Measurements from ENCODE around the gene FZD4.
"Not testable (repeated sequence)": the region's sequence is repeated elsewhere in the genome, so short reads cannot be mapped to it uniquely, and the experiment has no call there.

FZD4 gene

DNA sequence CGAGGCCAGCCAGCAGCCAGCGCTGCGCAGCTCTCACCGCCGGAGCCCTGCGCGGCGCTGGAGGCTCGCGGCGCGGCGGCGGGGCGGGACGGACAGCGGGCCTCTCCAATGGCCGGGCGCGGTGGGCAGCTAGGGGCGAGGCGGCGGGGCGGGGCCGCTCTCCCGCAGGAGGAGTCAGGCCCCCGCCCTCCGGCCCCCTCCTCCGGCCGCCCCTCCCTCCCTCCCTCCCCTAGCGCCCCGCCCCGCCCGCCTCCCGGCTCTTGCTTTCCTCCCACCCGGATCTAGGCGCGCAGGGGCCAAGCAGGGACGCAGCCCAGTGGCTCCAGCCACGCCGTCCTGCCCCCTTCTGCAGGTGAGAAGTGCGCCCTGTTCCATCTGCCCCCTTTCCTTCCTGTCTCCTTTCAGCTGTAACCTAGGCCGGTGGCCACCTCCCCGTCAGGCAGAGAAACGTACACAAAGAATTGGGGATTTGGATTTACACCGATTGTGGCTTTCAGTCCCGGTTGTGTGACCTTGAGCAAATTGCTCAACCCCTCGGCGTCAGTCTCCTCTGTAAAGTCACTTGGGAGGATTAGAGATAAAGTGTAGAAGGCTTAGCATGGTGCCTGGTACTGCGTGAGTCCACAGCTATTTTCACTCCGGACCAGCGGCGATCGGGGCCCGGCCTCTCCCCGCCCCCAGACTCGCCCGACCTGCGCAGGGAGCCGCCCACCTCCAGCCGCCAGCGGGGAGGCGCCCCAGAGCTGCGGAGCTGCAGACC, at the start of gene FZD4:
Gene FZD4, minus strand, starts transcription at position 35 of the 760 bp plus-strand sequence. CDS start 310 bp downstream, outside the sequence.
- DNase-seq = no peak

- DNase-seq = not testable (repeated sequence)
Observed at GRCh38 chr11:87004281-87004680, 49.1 kb upstream of the FZD4 start.

DNA sequence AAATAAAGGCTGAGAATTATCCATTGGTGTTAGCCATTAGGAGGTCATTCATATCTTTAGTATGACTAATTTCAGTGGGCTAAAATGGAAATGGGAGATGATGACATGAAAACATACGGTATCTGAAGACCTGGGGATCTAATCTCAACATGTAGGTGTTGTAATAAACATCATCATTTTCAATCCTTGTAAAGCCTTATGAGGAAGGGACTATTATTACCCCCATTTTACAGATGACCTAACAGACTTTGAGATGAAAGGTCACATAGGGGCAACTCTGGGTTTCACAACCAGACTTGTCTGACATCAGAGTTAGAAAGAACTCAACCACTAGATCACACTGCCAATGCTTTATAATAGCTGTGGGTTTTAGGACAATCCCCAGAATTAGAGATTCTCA, 47.7 kb upstream of the FZD4 start:
- no peak for DNase-seq

- no peak for DNase-seq
Observed at GRCh38 chr11:86999859-87000753, 44.9 kb upstream of the FZD4 start.

GRCh38 chr11:86999388-86999787, 44.2 kb upstream of the FZD4 start:
- no peak for DNase-seq

GRCh38 chr11:86996953-86997570, 41.9 kb upstream of the FZD4 start:
- no peak for DNase-seq

GRCh38 chr11:86993031-86993430, 37.8 kb upstream of the FZD4 start:
- DNase-seq = no peak

GRCh38 chr11:86992340-86992739, 37.1 kb upstream of the FZD4 start:
- not testable (repeated sequence) for DNase-seq

DNA sequence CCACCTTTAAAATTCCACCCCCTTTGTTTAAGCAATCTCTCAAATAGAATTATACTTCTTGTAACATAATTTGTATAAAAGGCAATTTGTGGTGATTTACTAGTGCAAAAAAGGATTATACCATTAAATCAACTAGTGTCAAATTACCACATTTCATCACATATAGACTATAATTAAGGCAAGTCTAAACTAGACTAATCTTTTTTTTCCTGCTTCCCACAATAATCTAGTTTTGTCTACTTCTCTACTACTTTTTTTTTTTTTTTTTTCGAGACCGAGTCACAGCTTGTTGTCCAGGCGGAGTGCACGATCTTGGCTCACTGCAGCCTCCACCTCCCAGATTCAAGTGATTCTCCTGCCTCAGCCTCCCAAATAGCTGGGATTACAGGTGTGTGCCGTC, 36.1 kb upstream of the FZD4 start:
- no peak for DNase-seq

DNA sequence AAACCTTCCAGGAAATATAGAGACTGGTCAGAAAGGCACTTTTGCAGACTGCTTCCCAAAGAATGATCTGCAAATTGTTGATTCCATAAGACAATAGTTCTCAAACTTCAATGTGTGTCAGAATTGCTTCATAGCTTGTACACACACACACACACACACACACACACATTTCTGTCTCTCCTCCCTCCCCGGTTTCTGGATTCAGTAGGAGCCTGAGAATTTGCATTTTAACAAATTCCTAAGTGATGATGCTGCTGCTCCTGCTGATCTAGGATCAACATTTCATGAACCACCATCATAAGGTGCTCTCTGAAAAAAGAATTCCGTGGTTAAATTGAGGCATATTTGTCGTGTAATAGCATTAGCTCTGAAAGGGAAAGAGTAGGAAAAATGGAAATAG, 35.3 kb upstream of the FZD4 start:
- DNase-seq = no peak

DNA sequence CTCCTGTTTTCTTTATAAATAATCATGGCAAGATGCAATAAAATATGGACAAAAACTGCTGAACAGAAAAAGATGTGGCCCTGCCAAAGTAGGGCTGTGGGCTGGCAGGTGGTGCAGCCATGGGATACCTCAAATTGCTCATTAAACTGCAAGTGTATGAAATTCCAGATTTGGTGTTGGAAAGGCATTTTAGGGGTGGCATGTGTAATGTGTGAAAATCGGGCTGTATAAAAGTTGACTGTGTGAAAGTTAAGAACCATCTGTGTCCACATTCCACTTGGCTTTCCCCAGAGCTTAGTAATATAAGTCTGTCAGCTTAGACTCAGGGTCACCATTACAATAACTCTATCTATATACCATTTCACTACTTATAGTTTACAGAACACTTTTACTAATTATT, 34.8 kb upstream of the FZD4 start:
- DNase-seq = no peak

DNA sequence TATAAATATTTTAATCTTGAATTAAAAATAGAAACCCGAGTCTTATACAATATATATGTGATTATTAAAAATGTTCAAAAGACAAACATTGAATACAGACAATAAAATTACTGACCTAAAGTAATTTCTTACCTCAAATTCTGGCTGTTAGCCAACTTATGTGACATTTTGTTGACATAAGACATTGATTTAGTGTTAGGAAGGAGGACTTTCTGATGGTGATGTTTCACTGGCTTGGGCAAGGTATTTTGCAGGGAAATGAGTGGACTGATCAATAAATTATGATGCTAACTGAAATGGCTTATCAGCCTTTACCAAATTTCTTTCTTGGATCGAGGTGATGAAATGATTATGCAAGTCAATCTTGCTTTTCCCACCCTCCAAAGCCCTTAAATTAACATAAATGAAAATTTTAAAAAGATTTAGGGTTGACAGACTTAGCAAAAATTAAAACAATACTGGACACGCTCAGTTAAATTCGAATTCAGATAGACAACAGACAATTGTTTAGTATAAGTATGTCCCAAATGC, 33.2 kb upstream of the FZD4 start:
- DNase-seq = no peak

GRCh38 chr11:86987679-86988078, 32.5 kb upstream of the FZD4 start:
- DNase-seq = no peak

DNA sequence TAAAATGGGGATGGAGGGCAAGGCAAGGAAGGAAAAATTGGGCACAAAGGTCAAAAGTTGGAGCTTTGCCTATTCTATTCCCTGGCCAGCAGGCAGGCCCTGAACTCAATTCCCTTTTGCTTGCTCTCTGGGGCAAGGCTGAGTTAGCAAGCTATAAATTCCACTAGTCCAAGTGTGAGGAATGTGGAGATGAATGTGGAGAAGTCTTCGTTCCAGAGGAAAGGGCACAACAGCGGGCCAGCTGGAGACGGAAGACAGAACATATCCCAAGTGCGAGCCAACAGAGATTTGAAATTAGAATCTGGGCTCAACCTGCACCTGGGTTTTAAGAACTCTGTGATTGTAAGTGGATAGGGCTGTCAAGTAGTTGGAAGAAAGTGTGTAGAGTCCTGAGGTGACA, 29.5 kb upstream of the FZD4 start:
- DNase-seq = no peak

DNA sequence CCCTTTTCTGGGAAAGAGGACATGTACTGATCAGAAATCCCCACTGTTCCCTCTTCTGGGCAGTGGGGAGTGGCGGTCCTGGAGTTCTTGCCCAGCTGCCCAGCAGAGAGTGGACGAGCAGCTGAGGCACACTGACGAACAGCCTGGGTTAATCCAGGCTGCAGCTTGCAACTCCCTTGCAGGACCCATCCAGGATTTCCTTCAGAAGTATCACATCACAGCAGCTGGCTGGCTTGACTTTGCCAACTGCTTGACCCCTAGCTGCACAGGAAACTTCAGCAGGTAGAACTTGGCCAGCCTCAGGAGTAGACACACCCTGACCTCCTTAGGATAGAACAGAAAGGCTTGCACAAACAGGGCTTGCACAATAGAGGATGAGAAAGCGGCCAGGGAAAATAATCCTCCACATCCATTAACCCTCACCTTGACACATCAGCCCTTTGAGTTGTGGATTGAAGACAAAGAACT, 27.9 kb upstream of the FZD4 start:
- no peak for DNase-seq

- DNase-seq = no peak
Observed at GRCh38 chr11:86981777-86982540, 26.8 kb upstream of the FZD4 start.

GRCh38 chr11:86980086-86980796, 25.0 kb upstream of the FZD4 start:
- DNase-seq = no peak

GRCh38 chr11:86978756-86979608, 23.8 kb upstream of the FZD4 start:
- no peak for DNase-seq

DNA sequence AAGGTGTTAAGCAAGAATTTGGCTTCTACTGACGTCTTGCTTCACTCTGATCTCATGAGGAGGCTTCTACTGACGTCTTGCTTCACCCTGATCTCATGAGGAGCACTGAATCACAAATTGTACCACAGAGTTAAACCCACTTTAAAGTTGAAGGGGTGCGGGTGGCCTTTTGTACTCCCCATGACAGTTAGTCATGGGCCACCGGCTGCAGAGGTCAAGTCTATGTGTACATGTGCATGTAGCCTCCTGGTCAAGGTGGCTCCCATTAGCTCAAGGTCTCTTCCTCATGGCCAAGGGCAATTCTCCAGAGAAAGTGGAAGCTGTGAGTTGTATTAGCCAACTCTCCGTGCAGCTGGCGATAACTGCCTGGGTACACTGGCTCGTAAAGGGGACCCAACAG, 23.1 kb upstream of the FZD4 start:
- no peak for DNase-seq

DNA sequence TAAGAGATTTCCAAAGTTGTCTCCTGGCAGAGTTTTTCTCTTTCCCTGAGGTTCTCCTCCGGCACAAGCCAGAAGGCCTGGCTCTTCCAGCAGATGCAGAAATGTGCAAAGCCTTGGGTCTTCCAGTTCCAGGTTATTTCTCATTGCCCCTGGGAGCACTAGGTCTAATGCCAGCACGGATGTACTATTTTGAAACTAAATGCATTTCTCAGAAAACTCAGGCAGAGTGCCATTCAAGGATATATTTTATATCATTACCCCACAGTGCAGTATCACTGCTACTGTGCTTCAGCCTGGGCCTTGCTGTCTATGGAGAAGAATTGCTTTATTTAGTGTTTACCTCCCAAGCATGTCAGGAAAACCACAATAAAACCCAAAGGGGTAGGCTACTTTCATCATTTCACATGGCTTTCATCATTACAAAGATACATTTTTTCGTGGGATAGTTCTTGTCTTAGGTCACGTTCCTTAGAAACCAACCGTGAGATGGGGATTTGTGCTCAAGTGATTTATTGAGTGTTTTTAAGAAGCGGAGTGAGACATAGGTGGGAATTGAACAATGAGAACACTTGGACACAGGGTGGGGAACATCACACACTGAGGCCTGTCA, 22.4 kb upstream of the FZD4 start:
- no peak for DNase-seq
